HepG2 (cell line): Measurements from ENCODE around the gene FAM53C. TPM values are rescaled to one million over a fixed set of nuclear protein-coding genes. Genes with fewer than 3 reads are reported as not detected.

ENCODE experiments used
- ATAC-seq: fragments of 200-7000 bp; cut with Tn5 transposase; 3 replicates; pipeline ENCODE4 v1.9.1; 2020; ENCODE audit warnings: mild to moderate bottlenecking, moderate library complexity
- BruUV-seq: library from RNA; stranded (reverse); fragments of 400-500 nt; replicated peaks from 2 replicates; lab custom pipeline; 2021; lab: Mats Ljungman, UMichigan
- CTCF ChIA-PET: fragments of 300-600 bp; formaldehyde crosslinking; extraction: SDS; loops from one replicate; lab custom pipeline; 2021; ENCODE audit warnings: low total read pairs, inconsistent platforms, low intra/inter-chr PET ratio; lab: Yijun Ruan, JAX
- POLR2A ChIA-PET: fragments of 350-600 bp; sonication (Branson Sonifier 250); formaldehyde crosslinking; loops from one replicate; lab custom pipeline; 2020; ENCODE audit warnings: antibody characterized with exemption, inconsistent platforms; lab: Yijun Ruan, JAX
- DNase-seq: peaks from one replicate; pipeline ENCODE4 v3.0.0-alpha.2; 2015; ENCODE audit warnings: low spot score
- FAIRE-seq: peaks from 3 replicates; lab custom pipeline; 2011; peaks lifted over from hg19 to GRCh38; lab: Jason Lieb, UNC
- H2AFZ ChIP-seq: one replicate; pipeline ENCODE4 v1.6.1; 2011; ENCODE audit warnings: low read length, inconsistent platforms
- H3K27ac ChIP-seq: fragments of 300-600 bp; 3 replicates; pipeline ENCODE4 v1.8.0; 2011; ENCODE audit warnings: mixed run types, mild to moderate bottlenecking, mixed read lengths, low read length, inconsistent platforms; ENCODE audit not compliant: insufficient read depth; ENCODE audit errors: extremely low read length
- H3K27me3 ChIP-seq, 2 experiments: fragments of 200-600 bp in 1 of 2; 2 replicates in 1 of 2; 3 replicates in 1 of 2; pipeline versions ENCODE4 v1.6.0 to v1.8.0; 2011; ENCODE audit warnings: low read length in 2 of 2, mild to moderate bottlenecking in 2 of 2, moderate library complexity in 2 of 2, inconsistent platforms in 1 of 2; ENCODE audit not compliant: insufficient read depth in 2 of 2, control insufficient read depth in 1 of 2
- H3K36me3 ChIP-seq, 2 experiments: fragments of 200-600 bp in 1 of 2; replicated peaks in 1 of 2; 2 replicates in 1 of 2; 3 replicates in 1 of 2; pipeline versions ENCODE4 v1.5.1 to v1.8.0; 2011; ENCODE audit warnings: low read length in 2 of 2, inconsistent platforms in 1 of 2; ENCODE audit not compliant: insufficient read depth in 2 of 2, control insufficient read depth in 1 of 2
- H3K4me1 ChIP-seq: 2 replicates; pipeline ENCODE4 v1.5.1; 2012; ENCODE audit warnings: low read length, inconsistent platforms; ENCODE audit not compliant: insufficient read depth
- H3K4me2 ChIP-seq: 2 replicates; pipeline ENCODE4 v1.6.0; 2011; ENCODE audit warnings: low read depth, low read length, inconsistent platforms
- H3K4me3 ChIP-seq, 3 experiments: fragments of 200-600 bp in 1 of 3; sonication (generic), shearing (Covaris generic) in 1 of 3; replicated peaks in 1 of 3; 2 replicates each; pipeline ENCODE4 v1.5.1; 2011 to 2016; ENCODE audit warnings: low read length in 3 of 3, inconsistent platforms in 2 of 3, low read depth in 2 of 3, mild to moderate bottlenecking in 2 of 3, control low read depth in 1 of 3, mixed read lengths in 1 of 3; ENCODE audit not compliant: insufficient read depth in 1 of 3
- H3K79me2 ChIP-seq: one replicate; pipeline ENCODE4 v1.6.1; 2011; ENCODE audit warnings: low read length, inconsistent platforms; ENCODE audit not compliant: insufficient read depth
- H3K9ac ChIP-seq: 2 replicates; pipeline ENCODE4 v1.6.0; 2011; ENCODE audit warnings: mild to moderate bottlenecking, low read depth, low read length, inconsistent platforms; ENCODE audit not compliant: insufficient read depth
- H3K9me3 ChIP-seq: 2 replicates; pipeline ENCODE4 v1.5.1; 2012; ENCODE audit warnings: mild to moderate bottlenecking, low read length
- H4K20me1 ChIP-seq: 2 replicates; pipeline ENCODE4 v1.6.0; 2011; ENCODE audit warnings: inconsistent platforms, mild to moderate bottlenecking, low read length, moderate library complexity; ENCODE audit not compliant: insufficient read depth
- MED13 ChIP-seq: sonication (generic); formaldehyde crosslinking; IDR thresholded peaks from 2 replicates; pipeline ENCODE4 v1.5.0; 2020; ENCODE audit warnings: missing genetic modification reagents
- SOX6 ChIP-seq, 2 experiments: fragments of 450-650 bp in 1 of 2; sonication (generic) in 1 of 2; formaldehyde crosslinking in 1 of 2; IDR thresholded peaks; 2 replicates each; pipeline versions ENCODE4 v1.4.0 to v1.6.1; 2017 to 2020; ENCODE audit warnings: antibody characterized with exemption in 1 of 2, mild to moderate bottlenecking in 1 of 2, missing genetic modification reagents in 1 of 2
- ZBTB1 ChIP-seq: sonication (generic); formaldehyde crosslinking; IDR thresholded peaks from 2 replicates; pipeline ENCODE4 v1.4.0; 2020; ENCODE audit warnings: missing genetic modification reagents, borderline replicate concordance
- ZFP82 ChIP-seq: sonication (generic); formaldehyde crosslinking; IDR thresholded peaks from 2 replicates; pipeline ENCODE4 v1.5.1; 2020; ENCODE audit warnings: mild to moderate bottlenecking, missing genetic modification reagents, borderline replicate concordance
- ZNF552 ChIP-seq: sonication (generic); formaldehyde crosslinking; IDR thresholded peaks from 2 replicates; pipeline ENCODE4 v1.9.0; 2022; ENCODE audit warnings: missing genetic modification reagents, mild to moderate bottlenecking, borderline replicate concordance
- WGBS: methylation state at CpG from one replicate; pipeline ENCODE4 v1.1.6; 2017; ENCODE audit warnings: low lambda C conversion rate; 5-methylcytosine and 5-hydroxymethylcytosine counted together
- in situ Hi-C: cut with HindIII; loops from 2 replicates; pipeline ENCODE4 v1.10.0; 2017; ENCODE audit warnings: low pct_unique_long_range_greater_than_20kb; ENCODE audit not compliant: extremely low pct_ligation_motif_present
- intact Hi-C: fragments of 100-400 bp; cut with micrococcal nuclease; formaldehyde crosslinking; loops from one replicate; pipeline ENCODE4 v1.10.0; 2022; ENCODE audit not compliant: unreplicated experiment
- polyA plus RNA-seq, 8 experiments: library from polyadenylated mRNA; depleted of rRNA in 3 of 8; stranded (reverse) in 7 of 8; unstranded in 1 of 8; fragments of >200 nt; fragmentation: Illumina TruSeq in 4 of 8; extraction: Trizol in 4 of 8; gene quantifications; 2 replicates each; pipeline versions ENCODE4 v1.2.1 to v1.2.3, GENCODE V29; 2011 to 2016; ENCODE audit warnings: low read depth in 4 of 8, missing spikeins in 1 of 8, mixed read lengths in 1 of 8; ENCODE audit not compliant: insufficient read depth in 1 of 8
- total RNA-seq, 5 experiments: library from RNA; depleted of rRNA; stranded (reverse); fragments of >200 nt; fragmentation: Illumina TruSeq; extraction: Trizol; gene quantifications; 2 replicates each; pipeline ENCODE4 v1.2.3, GENCODE V29; 2016; ENCODE audit warnings: low read depth in 1 of 5
- TF ChIP-seq, protein P1 (sequence below): fragments of 450-650 bp; IDR thresholded peaks from 2 replicates; pipeline ENCODE4 v1.6.1; 2017
- TF ChIP-seq, protein P2 (sequence below): sonication (generic); formaldehyde crosslinking; IDR thresholded peaks from 2 replicates; pipeline ENCODE4 v1.8.0; 2022; ENCODE audit warnings: missing genetic modification reagents, low read depth, mild to moderate bottlenecking, borderline replicate concordance

The FAM53C gene
- total and polyA plus RNA-seq, 2 of the 13 experiments (the other 11 are each of a cell fraction or from before 2014, with no cell fraction given) = 26.9 to 30.1 TPM

DNA sequence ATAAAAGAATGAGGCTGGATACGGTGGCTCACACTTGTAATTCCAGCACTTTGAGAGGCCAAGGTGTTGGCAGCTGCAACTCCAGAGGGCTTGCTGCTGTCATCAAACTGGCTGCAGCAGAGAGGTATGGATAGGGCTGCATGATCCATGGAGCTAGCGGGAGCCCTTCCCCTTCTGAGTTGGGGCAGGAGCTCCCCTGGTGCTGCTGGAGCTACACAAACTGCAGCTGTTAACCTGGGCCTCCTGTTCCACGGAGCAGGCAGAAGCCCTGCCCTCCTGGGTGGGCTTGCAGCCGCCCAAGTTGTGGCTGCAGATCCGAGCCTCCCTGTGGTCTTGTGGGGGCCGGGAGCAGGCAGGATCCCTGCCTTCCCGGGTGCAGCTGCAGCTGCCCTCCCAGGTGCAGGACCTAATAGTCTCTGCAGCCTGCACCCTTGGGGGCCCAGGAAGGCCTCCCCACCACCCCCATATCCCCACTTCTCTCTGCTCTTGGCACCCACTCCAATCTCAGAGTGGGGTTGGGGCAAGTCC lies 22.3 kb upstream of the FAM53C start:
- H3K79me2 ChIP-seq = no peaks in the 10 kb centered on the region
- no peak for DNase-seq
- in situ Hi-C loops (no loop called here), intact Hi-C loops (no loop called here)
- BruUV-seq = no TSS peak
- CTCF ChIA-PET = no interaction called here
- TF ChIP-seq ZBTB1 (CRISPR knock-in tag) (no peak), ZNF552 (CRISPR knock-in tag) (no peak), ZFP82 (CRISPR knock-in tag) (no peak), SOX6 (IDR thresholded peaks at IDR 0.05) (no peak), SOX6 (CRISPR knock-in tag; IDR thresholded peaks at IDR 0.05) (no peak), MED13 (CRISPR knock-in tag) (no peak)
- TF ChIP-seq, protein P1, sequence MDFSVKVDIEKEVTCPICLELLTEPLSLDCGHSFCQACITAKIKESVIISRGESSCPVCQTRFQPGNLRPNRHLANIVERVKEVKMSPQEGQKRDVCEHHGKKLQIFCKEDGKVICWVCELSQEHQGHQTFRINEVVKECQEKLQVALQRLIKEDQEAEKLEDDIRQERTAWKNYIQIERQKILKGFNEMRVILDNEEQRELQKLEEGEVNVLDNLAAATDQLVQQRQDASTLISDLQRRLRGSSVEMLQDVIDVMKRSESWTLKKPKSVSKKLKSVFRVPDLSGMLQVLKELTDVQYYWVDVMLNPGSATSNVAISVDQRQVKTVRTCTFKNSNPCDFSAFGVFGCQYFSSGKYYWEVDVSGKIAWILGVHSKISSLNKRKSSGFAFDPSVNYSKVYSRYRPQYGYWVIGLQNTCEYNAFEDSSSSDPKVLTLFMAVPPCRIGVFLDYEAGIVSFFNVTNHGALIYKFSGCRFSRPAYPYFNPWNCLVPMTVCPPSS = no peak
- TF ChIP-seq, protein P2, sequence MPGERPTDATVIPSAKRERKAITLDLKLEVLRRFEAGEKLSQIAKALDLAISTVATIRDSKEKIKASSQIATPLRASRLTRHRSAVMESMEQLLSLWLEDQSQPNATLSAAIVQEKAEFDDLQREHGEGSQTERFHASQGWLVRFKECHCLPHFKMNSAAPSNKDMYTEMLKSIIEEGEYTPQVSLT (CRISPR knock-in tag) = no peak
- 100% methylated on average over 1 of the region's 7 CpGs for WGBS
- FAIRE-seq = no peak
- ATAC-seq = no peak
- no peak overlapping the region for H3K27ac ChIP-seq
- H3K36me3 ChIP-seq = peaks cover 6 to 36% of the 10 kb centered on the region in 2 experiments; a peak in 4 of 5 replicates
- H3K9me3 ChIP-seq = no peaks in the 10 kb centered on the region
- H4K20me1 ChIP-seq = no peaks in the 10 kb centered on the region
- H3K4me1 ChIP-seq = no peaks in the 10 kb centered on the region
- no peak overlapping the region for H3K4me3 ChIP-seq
- no peak overlapping the region for H3K9ac ChIP-seq
- POLR2A ChIA-PET = no interaction called here
- H2AFZ ChIP-seq = no peak overlapping the region
- H3K27me3 ChIP-seq = no peaks in the 10 kb centered on the region
- no peak overlapping the region for H3K4me2 ChIP-seq
